H9 (cell line): ENCODE results near the gene TAF8. TPM values are rescaled to one million over a fixed set of nuclear protein-coding genes. Genes with fewer than 3 reads are reported as not detected.

ENCODE experiments used
- DNase-seq: peaks from one replicate; pipeline ENCODE4 v3.0.0-alpha.2; 2017
- H2AFZ ChIP-seq: one replicate; pipeline ENCODE4 v1.6.1; 2013; ENCODE audit warnings: mild to moderate bottlenecking, low read length, control low read depth, moderate library complexity
- H2AK5ac ChIP-seq: 2 replicates; pipeline ENCODE4 v1.6.1; 2013; ENCODE audit warnings: low read length, control low read depth, mixed read lengths; ENCODE audit not compliant: insufficient read length
- H2BK120ac ChIP-seq: one replicate; pipeline ENCODE4 v1.6.1; 2013; ENCODE audit warnings: low read depth, mild to moderate bottlenecking, low read length, control low read depth, inconsistent platforms; ENCODE audit not compliant: poor library complexity, severe bottlenecking
- H2BK12ac ChIP-seq: 2 replicates; pipeline ENCODE4 v1.6.1; 2013; ENCODE audit warnings: low read length, control low read depth, mixed read lengths, low read depth; ENCODE audit not compliant: insufficient read length
- H2BK15ac ChIP-seq: 2 replicates; pipeline ENCODE4 v1.6.1; 2013; ENCODE audit warnings: low read depth, low read length, control low read depth
- H2BK20ac ChIP-seq: one replicate; pipeline ENCODE4 v1.6.1; 2013; ENCODE audit warnings: low read depth, mild to moderate bottlenecking, low read length, control low read depth, inconsistent platforms; ENCODE audit not compliant: poor library complexity, severe bottlenecking
- H2BK5ac ChIP-seq: 2 replicates; pipeline ENCODE4 v1.6.1; 2013; ENCODE audit warnings: low read length, control low read depth, mixed read lengths; ENCODE audit not compliant: insufficient read length
- H3K14ac ChIP-seq: 2 replicates; pipeline ENCODE4 v1.6.1; 2013; ENCODE audit warnings: low read length, control low read depth; ENCODE audit not compliant: insufficient read depth
- H3K18ac ChIP-seq: 2 replicates; pipeline ENCODE4 v1.6.1; 2013; ENCODE audit warnings: low read depth, mild to moderate bottlenecking, mixed read lengths, low read length, control low read depth; ENCODE audit not compliant: insufficient read length
- H3K23ac ChIP-seq: 2 replicates; pipeline ENCODE4 v1.6.1; 2013; ENCODE audit warnings: low read length, control low read depth, mixed read lengths, low read depth; ENCODE audit not compliant: insufficient read length
- H3K23me2 ChIP-seq: 2 replicates; pipeline ENCODE4 v1.6.1; 2013; ENCODE audit warnings: low read depth, mild to moderate bottlenecking, mixed read lengths, low read length, control low read depth; ENCODE audit not compliant: insufficient read length, poor library complexity, severe bottlenecking
- H3K27ac ChIP-seq: 2 replicates; pipeline ENCODE4 v1.5.1; 2013; ENCODE audit warnings: low read length, control low read depth, mixed read lengths, low read depth; ENCODE audit not compliant: insufficient read length
- H3K27me3 ChIP-seq: 2 replicates; pipeline ENCODE4 v1.6.1; 2013; ENCODE audit warnings: low read length, control low read depth, inconsistent platforms; ENCODE audit not compliant: insufficient read depth
- H3K4ac ChIP-seq: 2 replicates; pipeline ENCODE4 v1.6.1; 2013; ENCODE audit warnings: low read depth, mild to moderate bottlenecking, control low read depth, inconsistent platforms, low read length, moderate library complexity
- H3K4me1 ChIP-seq: 2 replicates; pipeline ENCODE4 v1.6.1; 2013; ENCODE audit warnings: low read length, control low read depth, inconsistent platforms; ENCODE audit not compliant: insufficient read depth
- H3K4me2 ChIP-seq: 2 replicates; pipeline ENCODE4 v1.6.1; 2013; ENCODE audit warnings: low read length, control low read depth, mixed read lengths; ENCODE audit not compliant: insufficient read length, insufficient read depth
- H3K56ac ChIP-seq: 2 replicates; pipeline ENCODE4 v1.6.1; 2013; ENCODE audit warnings: low read depth, mild to moderate bottlenecking, mixed read lengths, low read length, control low read depth; ENCODE audit not compliant: insufficient read length
- H3K79me1 ChIP-seq: 2 replicates; pipeline ENCODE4 v1.6.1; 2013; ENCODE audit warnings: low read depth, mild to moderate bottlenecking, moderate library complexity, low read length, control low read depth, inconsistent platforms; ENCODE audit not compliant: insufficient read depth, poor library complexity, severe bottlenecking
- H3K79me2 ChIP-seq: 2 replicates; pipeline ENCODE4 v1.6.1; 2013; ENCODE audit warnings: low read length, control low read depth, inconsistent platforms; ENCODE audit not compliant: insufficient read depth
- H3K9ac ChIP-seq: 2 replicates; pipeline ENCODE4 v1.6.1; 2013; ENCODE audit warnings: low read length, control low read depth, mixed read lengths; ENCODE audit not compliant: insufficient read length; ENCODE audit errors: extremely low read depth
- H3K9me3 ChIP-seq: one replicate; pipeline ENCODE4 v1.6.1; 2013; ENCODE audit warnings: low read depth, low read length, inconsistent platforms; ENCODE audit not compliant: control insufficient read depth
- H3T11ph ChIP-seq: one replicate; pipeline ENCODE4 v1.6.1; 2013; ENCODE audit warnings: mild to moderate bottlenecking, low read length, control low read depth, inconsistent platforms
- H4K20me1 ChIP-seq: one replicate; pipeline ENCODE4 v1.6.1; 2013; ENCODE audit not compliant: control insufficient read depth, insufficient read length, insufficient read depth
- H4K5ac ChIP-seq: 2 replicates; pipeline ENCODE4 v1.6.1; 2013; ENCODE audit warnings: low read depth, mild to moderate bottlenecking, mixed read lengths, low read length, control low read depth; ENCODE audit not compliant: insufficient read length
- H4K8ac ChIP-seq: replicated peaks from 2 replicates; pipeline ENCODE4 v1.6.1; 2013; ENCODE audit warnings: low read length, control low read depth, mixed read lengths, low read depth; ENCODE audit not compliant: insufficient read length
- H4K91ac ChIP-seq: 2 replicates; pipeline ENCODE4 v1.6.1; 2013; ENCODE audit warnings: low read depth, mild to moderate bottlenecking, moderate library complexity, mixed read lengths, low read length, control low read depth; ENCODE audit not compliant: insufficient read length
- H3K27ac Mint-ChIP-seq, 3 experiments: 2 replicates in 2 of 3; 3 replicates in 1 of 3; pipeline ENCODE4 v1.8.0; 2020 to 2021; ENCODE audit warnings: mixed read lengths in 3 of 3, mild to moderate bottlenecking in 1 of 3, moderate library complexity in 1 of 3
- H3K27me3 Mint-ChIP-seq: 2 replicates; pipeline ENCODE4 v1.8.0; 2021; ENCODE audit warnings: low read depth, mild to moderate bottlenecking, moderate library complexity, mixed read lengths
- H3K36me3 Mint-ChIP-seq, 3 experiments: 2 replicates in 2 of 3; 3 replicates in 1 of 3; pipeline ENCODE4 v1.8.0; 2020 to 2021; ENCODE audit warnings: low read depth in 3 of 3, mixed read lengths in 3 of 3; ENCODE audit not compliant: insufficient read depth in 1 of 3
- H3K4me1 Mint-ChIP-seq, 2 experiments: 2 replicates each; pipeline ENCODE4 v1.8.0; 2020; ENCODE audit warnings: mixed read lengths in 2 of 2
- H3K4me3 Mint-ChIP-seq, 2 experiments: 2 replicates in 1 of 2; 3 replicates in 1 of 2; pipeline ENCODE4 v1.8.0; 2020 to 2021; ENCODE audit warnings: mild to moderate bottlenecking in 2 of 2, mixed read lengths in 2 of 2, moderate library complexity in 1 of 2
- H3K9me3 Mint-ChIP-seq, 2 experiments: 2 replicates in 1 of 2; 3 replicates in 1 of 2; pipeline ENCODE4 v1.8.0; 2020; ENCODE audit warnings: mild to moderate bottlenecking in 2 of 2, mixed read lengths in 2 of 2, moderate library complexity in 1 of 2
- WGBS: extraction: QIAGEN DNeasy Blood & Tissue Kit; methylation state at CpG from one replicate; pipeline ENCODE4 v1.1.7; 2013; ENCODE audit warnings: missing lambda C conversion rate, low lambda C conversion rate, mixed read lengths; ENCODE audit not compliant: insufficient read length; ENCODE audit errors: extremely low coverage; 5-methylcytosine and 5-hydroxymethylcytosine counted together
- total RNA-seq: library from RNA; stranded (reverse); gene quantifications from 2 replicates; pipeline ENCODE4 v1.2.1, GENCODE V29; 2021
- TF ChIP-seq, protein P1 (sequence below): fragments of 200-600 bp; sonication (generic); conservative IDR thresholded peaks from 3 replicates; pipeline ENCODE4 v1.8.0; 2021; ENCODE audit warnings: antibody characterized with exemption, mild to moderate bottlenecking

Gene TAF8
- total RNA-seq, 1 experiment from 2014 or later, result 30.4 TPM

DNA sequence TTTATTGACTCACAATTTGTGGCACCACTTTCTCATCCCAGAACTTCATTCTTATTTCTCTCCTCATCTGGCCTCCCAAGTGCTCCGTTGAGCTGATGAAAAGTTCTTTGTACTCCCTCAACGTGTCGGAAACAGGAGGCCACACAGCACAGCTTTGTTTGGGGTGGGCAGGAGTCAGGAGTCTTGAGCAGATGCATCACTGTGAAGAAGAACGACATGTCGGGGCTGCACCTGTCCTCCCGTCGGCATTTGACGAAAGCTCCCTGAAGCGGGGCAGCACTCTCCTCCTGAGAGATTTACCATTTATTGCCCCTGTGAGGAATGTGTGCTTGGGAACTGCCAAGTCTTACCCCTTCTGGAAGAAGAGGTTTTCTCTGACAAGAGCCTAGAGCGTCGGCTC, 28.1 kb downstream of the TAF8 start:
- no peak overlapping the region for H3K56ac ChIP-seq
- no peak overlapping the region for H3K4ac ChIP-seq
- H4K20me1 ChIP-seq, result no peaks in the 10 kb centered on the region
- H3K27me3 Mint-ChIP-seq, result no peaks in the 10 kb centered on the region
- H3K4me2 ChIP-seq, result no peak overlapping the region
- H3K4me1 ChIP-seq, result no peaks in the 10 kb centered on the region
- H3K27ac ChIP-seq, result no peak overlapping the region
- H3K36me3 Mint-ChIP-seq, result peaks cover 14 to 49% (median 47%) of the 10 kb centered on the region in 3 experiments
- no peak overlapping the region for H2BK120ac ChIP-seq
- H2BK5ac ChIP-seq, result no peak overlapping the region
- H3K14ac ChIP-seq, result no peak overlapping the region
- H3K9me3 ChIP-seq, result no peaks in the 10 kb centered on the region
- H2BK20ac ChIP-seq, result no peak overlapping the region
- no peak overlapping the region for H2BK15ac ChIP-seq
- TF ChIP-seq, protein P1, sequence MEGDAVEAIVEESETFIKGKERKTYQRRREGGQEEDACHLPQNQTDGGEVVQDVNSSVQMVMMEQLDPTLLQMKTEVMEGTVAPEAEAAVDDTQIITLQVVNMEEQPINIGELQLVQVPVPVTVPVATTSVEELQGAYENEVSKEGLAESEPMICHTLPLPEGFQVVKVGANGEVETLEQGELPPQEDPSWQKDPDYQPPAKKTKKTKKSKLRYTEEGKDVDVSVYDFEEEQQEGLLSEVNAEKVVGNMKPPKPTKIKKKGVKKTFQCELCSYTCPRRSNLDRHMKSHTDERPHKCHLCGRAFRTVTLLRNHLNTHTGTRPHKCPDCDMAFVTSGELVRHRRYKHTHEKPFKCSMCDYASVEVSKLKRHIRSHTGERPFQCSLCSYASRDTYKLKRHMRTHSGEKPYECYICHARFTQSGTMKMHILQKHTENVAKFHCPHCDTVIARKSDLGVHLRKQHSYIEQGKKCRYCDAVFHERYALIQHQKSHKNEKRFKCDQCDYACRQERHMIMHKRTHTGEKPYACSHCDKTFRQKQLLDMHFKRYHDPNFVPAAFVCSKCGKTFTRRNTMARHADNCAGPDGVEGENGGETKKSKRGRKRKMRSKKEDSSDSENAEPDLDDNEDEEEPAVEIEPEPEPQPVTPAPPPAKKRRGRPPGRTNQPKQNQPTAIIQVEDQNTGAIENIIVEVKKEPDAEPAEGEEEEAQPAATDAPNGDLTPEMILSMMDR, result no peak
- H2BK12ac ChIP-seq, result no peak overlapping the region
- no peaks in the 10 kb centered on the region for H3K27me3 ChIP-seq
- no peak overlapping the region for H3K18ac ChIP-seq
- no peak overlapping the region for H2AFZ ChIP-seq
- no peaks in the 10 kb centered on the region for H3K23me2 ChIP-seq
- no peak overlapping the region for H3K4me3 Mint-ChIP-seq
- no peak overlapping the region for H4K5ac ChIP-seq
- no peaks in the 10 kb centered on the region for H3K79me2 ChIP-seq
- no peaks in the 10 kb centered on the region for H3K9me3 Mint-ChIP-seq
- H3K23ac ChIP-seq, result no peak overlapping the region
- WGBS, result no CpG with 5 or more reads among the region's 11 CpGs
- H3K9ac ChIP-seq, result no peak overlapping the region
- H3K27ac Mint-ChIP-seq, result no peak overlapping the region
- no peak overlapping the region for H3T11ph ChIP-seq
- no peaks in the 10 kb centered on the region for H3K4me1 Mint-ChIP-seq
- H3K79me1 ChIP-seq, result no peaks in the 10 kb centered on the region
- no peak overlapping the region for H2AK5ac ChIP-seq
- no peak for DNase-seq
- no peak overlapping the region for H4K8ac ChIP-seq
- no peak overlapping the region for H4K91ac ChIP-seq
